ENCODE results near the gene GHRH.

Gene GHRH

GRCh38 chr20:37263686-37264085, 2.1 kb upstream of the GHRH start:
- DNase-seq (ENCODE audit: low read depth in 2 of 3, low spot score in 2 of 3): no peak

DNA sequence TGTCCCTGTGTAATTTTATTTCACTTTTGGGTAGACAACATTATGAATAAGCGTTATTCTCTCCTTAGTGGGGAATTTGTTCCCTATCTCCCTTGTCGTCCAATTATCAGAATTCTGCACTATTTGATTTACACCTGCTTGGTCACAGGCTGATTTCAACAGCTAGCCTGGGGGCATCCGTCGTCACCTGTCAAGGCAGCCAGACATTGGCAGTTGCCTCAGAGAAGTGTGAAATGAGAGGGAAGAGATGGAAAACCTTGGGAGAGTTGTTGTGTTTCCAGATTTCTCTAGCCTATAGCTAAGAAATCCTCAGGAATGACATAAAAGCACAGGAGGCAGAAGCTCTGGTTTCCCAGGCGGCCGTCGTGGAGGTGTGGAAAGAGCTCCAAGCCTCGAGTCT, 891 bp upstream of the GHRH start:
- DNase-seq (ENCODE audit: low read depth in 2 of 3, low spot score in 2 of 3): no peak

- DNase-seq (ENCODE audit: low read depth in 2 of 3, low spot score in 2 of 3): no peak
Observed at GRCh38 chr20:37260923-37261322, 691 bp downstream of the GHRH start.

DNA sequence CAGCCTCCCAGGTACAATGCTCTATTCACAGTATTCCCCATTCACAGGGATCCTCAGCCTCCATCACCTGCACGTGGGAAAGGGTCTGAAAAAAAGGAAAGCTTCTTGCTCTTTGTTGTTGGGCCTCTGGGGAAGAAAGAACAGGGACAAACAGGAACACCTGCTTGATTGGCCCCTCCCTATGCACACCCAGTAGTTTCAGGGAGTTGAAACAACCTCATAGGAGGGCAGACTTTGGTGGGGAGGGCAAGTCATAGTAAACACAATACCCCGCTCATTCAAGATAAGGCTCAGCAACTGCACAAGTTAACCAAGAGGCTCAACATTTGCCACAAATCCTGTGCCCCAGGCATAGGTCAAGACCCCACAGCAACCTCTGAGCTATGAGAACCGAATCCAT, 1.7 kb downstream of the GHRH start:
- no peak for DNase-seq (ENCODE audit: low read depth in 2 of 3, low spot score in 2 of 3)

GRCh38 chr20:37259031-37259430, 2.6 kb downstream of the GHRH start:
- no peak for DNase-seq (ENCODE audit: low read depth in 2 of 3, low spot score in 2 of 3)

DNA sequence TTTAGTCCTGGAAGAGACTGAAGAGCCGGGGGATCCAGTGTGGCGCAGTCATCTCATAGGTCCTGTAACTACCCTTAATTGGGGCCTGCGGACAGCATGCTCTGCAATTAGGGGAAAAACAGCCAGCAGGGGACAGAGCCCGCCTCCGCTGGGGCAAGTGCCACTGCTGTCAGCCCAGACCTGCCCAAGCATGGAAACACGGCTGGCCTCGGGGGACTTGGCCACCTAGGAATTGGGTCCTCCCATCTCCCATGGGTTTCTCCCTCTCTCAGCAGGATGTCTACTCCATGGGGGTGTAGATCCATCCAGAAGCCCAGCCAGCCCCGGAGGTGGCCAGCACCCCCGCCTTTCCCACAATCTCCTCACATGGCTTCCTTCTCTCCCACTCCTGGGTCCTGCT, 3.6 kb downstream of the GHRH start:
- DNase-seq (ENCODE audit: low read depth in 2 of 3, low spot score in 2 of 3): no peak

GRCh38 chr20:37257530-37257929, 4.1 kb downstream of the GHRH start:
- DNase-seq (ENCODE audit: low read depth in 2 of 3, low spot score in 2 of 3): no peak

- no peak for DNase-seq (ENCODE audit: low read depth in 2 of 3, low spot score in 2 of 3)
Observed at GRCh38 chr20:37256286-37256685, 5.3 kb downstream of the GHRH start.

DNA sequence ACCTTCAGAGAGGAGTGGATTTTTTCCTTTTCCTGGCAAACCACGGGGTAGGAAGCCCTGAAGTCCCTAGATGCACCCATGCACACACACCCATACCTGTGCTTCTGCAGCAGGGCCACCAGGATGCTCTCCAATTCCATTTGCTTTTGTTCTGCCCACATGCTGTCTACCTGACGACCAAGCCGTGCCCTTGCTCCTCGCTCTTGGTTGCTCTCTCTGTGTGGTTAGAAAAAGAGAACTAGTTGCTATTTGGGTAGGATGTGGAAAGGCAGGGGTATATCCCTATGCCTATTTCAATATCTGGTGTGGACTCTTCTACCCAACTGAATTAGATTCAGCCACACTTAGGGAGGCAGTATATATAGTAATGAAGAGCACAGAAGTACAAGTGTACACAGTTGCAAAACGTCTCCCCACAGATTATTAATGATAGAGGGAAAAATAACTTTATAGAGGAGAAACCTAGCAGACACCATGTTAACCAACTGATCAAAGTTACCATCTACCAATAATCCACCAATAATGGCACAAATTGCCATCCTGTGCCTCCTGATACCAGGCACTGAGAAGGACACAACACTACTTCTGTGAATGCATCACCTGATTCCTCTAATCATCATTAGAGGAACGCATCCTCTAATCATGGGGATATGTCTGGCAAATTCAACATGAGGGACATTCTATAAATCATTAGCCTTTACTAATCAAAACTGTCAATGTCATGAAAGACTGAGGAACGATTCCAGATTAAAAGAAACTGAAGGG, 7.3 kb downstream of the GHRH start:
- no peak for DNase-seq (ENCODE audit: low read depth in 2 of 3, low spot score in 2 of 3)

GRCh38 chr20:37253087-37253486, 8.5 kb downstream of the GHRH start:
- DNase-seq (ENCODE audit: low read depth in 2 of 3, low spot score in 2 of 3): no peak

DNA sequence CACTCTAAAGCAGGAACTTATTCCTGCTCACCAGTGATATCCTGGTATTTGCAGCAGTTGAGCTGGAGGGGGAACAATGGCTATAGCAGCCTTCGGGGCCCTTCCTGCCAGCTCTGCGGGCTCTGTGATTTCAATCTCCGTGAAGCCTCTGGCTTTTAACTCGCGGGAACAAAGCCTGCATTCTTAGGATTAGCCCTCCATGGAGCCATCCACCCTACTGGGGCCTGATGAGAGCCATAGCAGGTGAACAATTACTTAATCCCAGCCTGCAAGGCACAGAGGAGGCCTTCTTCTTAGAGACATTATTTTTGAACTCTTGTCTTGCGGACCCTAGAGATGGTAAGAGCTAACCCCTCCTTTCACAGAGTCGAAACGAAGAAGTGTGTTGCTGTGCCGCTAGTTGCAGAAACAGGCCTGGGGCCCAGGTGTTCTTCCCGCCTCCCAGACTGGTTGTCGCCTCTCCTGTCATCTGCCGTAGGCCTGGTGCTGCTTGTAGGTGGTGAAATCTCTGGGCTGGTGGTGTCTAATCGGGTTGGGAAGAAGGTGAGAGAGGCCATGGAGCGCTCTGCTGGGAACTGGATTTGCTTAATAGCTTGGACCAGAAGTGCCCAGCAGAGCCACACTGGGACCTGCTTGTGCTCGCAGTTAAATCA, 9.7 kb downstream of the GHRH start:
- no peak for DNase-seq (ENCODE audit: low read depth in 2 of 3, low spot score in 2 of 3)

- DNase-seq (ENCODE audit: low read depth in 2 of 3, low spot score in 2 of 3): no peak
Observed at GRCh38 chr20:37249304-37249703, 12.3 kb downstream of the GHRH start.

DNA sequence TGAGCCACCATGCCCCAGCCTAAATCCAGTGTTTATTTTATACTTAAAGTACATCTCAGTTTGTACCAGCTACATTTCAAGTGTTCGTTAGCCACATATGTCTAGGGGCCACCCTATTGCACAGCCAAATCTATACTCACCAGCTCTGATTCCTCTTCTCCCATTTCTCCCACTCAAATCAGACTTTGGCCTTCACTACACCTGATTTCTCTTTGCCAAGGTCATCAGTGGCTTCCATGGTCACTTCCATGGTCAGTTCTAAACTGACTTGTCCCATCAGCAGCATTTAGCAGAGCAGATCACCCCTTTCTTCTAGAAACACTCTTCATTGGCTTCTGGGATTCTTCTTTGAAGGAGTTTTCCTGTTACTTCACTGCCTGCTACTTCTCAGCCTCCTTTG, 14.1 kb downstream of the GHRH start:
- no peak for DNase-seq (ENCODE audit: low read depth in 2 of 3, low spot score in 2 of 3)

- no peak for DNase-seq (ENCODE audit: low read depth in 2 of 3, low spot score in 2 of 3)
Observed at GRCh38 chr20:37246736-37247135, 14.9 kb downstream of the GHRH start.

GRCh38 chr20:37245216-37246150, 16.1 kb downstream of the GHRH start:
- no peak for DNase-seq (ENCODE audit: low read depth in 2 of 3, low spot score in 2 of 3)

DNA sequence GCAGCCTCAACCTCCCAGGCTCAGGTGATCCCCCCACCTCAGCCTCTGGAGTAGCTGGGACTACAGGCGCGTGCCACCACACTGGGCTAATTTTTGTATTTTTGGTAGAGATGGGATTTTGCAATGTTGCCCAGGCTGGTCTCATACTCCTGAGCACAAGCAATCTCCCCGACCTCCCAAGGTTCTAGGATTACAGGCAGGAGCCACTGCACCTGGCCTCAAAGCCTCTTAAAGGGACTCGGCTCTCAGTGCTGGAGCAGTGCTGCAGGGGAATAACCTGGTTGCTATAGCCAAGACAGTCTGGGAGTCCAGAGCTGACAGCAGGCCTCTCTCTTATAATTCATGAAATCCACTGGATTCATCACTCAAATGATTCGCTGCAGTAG, 17.0 kb downstream of the GHRH start:
- DNase-seq (ENCODE audit: low read depth in 2 of 3, low spot score in 2 of 3): no peak

GRCh38 chr20:37243937-37244571, 17.6 kb downstream of the GHRH start:
- DNase-seq (ENCODE audit: low read depth in 2 of 3, low spot score in 2 of 3): no peak

- no peak for DNase-seq (ENCODE audit: low read depth in 2 of 3, low spot score in 2 of 3)
Observed at GRCh38 chr20:37243076-37243936, 18.3 kb downstream of the GHRH start.

DNA sequence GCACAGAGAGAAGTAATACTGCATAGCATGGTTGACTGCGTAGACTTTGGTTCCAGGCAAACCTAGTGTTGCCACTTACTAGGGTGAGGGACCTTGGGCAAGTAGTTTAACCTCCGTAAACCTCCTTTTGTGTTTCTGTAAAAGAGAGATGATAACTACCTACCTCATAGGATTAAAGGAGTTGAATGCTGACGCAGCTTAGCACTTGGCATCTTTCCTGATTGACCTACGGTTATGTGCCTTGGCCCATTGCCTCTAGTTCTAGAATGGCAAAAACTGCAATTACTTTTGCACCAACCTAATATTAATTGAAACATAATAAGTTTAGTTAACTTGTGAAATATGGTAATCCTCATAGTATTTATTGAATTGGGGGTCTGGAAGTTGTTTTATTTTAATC, 19.1 kb downstream of the GHRH start:
- no peak for DNase-seq (ENCODE audit: low read depth in 2 of 3, low spot score in 2 of 3)

- DNase-seq (ENCODE audit: low read depth in 2 of 3, low spot score in 2 of 3): no peak
Observed at GRCh38 chr20:37240337-37241067, 21.1 kb downstream of the GHRH start.
